Activated T-cell treated with anti-CD3 and anti-CD28 coated beads, Interleukin-2, amount 50 U/mL, for 1 hour (primary cell): Measurements from ENCODE around the gene RASGRP3.

Source experiments
- DNase-seq: peaks from one replicate; pipeline ENCODE4 v3.0.0-alpha.2; 2020

RASGRP3 gene

DNA sequence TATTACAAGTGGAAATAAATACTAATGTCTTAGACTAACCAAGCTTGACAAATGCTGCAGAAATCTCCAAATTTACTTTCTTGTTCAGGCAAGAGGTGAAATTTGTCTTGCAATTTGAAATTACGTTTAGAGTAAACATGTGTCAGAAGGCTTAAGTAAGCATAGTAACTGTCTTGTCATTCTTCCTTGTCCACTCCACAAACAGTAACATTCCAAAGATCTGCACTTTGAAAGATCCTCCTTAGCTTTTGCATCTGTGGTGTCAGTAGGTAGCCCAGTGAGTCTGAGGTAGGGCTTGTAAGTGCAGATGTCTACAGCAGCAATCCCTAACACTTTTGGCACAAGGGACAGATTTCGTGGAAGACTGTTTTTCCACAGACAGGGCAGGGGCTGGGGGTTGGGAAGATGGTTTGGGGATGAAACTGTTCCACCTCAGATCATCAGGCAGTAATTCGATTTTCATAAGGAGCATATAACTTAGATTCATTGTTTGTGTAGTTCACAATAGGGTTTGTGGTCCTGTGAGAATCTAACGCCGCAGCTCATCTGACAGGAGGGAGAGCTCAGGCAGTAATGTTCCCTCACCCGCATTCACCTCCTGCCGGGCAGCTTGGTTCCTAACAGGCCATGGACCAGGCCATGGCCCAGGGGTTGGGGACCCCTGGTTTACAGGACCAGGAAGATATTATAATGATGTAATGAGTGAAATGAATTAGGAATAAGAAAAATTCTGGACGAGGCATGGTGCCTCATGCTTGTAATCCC, 18.6 kb downstream of the RASGRP3 start:
- DNase-seq = no peak

DNA sequence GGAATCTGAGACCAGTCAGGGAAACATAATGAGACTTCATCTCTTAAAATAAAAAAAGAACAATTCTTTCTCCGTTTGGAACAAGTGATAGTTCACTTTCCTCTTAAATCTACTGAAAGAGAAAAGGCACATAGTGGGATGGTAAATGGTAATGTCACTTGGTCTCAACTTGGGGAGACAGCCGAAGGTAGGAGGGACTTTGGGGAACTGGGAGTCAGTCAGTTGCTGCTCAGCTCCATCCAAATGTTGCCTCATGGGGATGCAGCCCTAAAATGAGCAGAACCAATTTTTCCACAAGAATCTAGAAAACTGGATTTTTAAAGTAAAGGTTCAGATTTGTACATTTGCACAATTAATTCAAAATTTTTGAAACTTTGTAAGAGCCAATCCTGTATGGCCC, 19.2 kb downstream of the RASGRP3 start:
- no peak for DNase-seq

DNA sequence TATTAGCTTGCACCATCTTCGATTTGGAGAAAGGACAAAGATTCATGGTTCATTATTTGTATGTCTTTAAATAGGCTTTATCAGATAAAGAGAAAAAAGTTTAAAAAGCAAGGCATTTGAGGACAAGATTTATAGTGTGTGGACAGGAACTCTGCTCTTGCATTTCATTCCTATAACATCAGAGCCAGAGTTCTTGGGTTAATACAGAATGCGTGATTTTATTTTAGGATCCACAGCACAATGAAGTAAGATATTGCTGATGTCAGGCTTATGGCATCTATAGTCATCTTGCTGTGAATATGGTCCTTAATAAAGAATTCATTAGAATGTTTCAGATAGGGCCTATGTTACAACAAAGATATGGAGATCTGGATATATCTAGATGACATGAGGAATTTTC, 19.7 kb downstream of the RASGRP3 start:
- no peak for DNase-seq

DNA sequence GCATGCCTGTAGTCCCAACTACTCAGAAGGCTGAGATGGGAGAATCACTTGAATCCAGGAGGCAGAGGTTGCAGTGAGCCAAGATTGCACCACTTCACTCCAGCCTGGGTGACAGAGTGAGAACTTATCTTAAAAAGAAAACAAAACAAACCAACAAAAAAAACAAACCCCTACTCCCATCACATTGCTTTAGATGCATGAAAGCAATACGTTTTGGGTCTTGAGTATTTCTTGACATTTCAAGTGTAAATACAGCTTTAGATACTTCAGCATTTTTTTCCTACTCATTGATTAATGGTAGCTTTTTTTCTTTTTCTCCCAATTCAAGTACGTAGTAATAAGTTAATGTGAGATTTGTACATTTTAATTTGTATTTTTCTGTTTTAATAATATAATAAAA, 20.3 kb downstream of the RASGRP3 start:
- DNase-seq = no peak

DNA sequence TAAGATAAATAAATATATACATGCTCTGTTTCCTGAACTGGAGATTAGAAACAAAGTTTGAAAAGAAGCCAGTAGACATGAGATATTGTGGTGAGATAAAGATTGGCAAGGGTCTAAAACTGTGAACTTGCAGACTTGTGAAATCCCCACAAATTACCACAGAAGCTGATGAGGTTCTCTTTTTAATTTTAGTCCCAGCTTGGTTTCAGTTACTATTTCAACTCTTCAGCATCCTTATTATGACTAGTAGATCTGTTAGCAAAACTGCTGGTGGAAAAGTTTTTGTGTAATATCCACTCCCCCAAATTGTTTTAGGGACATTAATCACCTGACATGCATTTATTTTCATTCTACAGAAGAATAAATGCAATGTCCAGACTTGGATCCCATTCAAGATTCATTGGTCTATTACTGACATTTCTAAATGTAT, 20.8 kb downstream of the RASGRP3 start:
- no peak for DNase-seq

DNA sequence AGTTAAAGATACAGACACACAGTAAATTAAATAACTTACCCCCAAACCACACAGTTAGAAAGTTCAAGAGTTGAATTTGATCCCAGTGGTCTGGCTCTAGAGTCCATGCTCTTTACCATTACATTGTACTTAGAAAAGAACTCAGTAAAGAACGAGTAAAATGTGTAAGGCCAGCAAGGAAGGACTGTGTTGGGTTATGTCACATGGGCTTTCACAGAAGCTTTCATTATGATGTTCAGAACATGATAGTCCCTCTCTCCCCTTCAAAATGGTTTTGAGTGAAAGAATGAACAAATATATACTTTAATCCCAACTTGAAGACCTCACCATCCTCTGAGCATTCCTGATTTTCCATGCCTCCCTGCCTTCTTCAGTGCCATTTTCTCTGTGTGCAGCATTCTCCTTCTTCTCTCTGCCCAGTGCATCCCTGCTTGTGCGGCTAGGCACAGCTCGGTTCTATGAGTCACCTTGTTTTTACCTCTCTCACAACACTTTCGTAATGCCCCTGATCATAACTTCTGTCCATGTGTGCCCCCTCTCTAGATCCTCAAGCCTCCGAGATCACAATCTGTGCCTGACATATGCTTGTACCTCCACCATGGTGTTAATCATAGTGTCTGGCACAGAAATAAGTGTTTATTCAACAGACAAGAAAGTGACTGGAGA, 22.0 kb downstream of the RASGRP3 start:
- no peak for DNase-seq

DNA sequence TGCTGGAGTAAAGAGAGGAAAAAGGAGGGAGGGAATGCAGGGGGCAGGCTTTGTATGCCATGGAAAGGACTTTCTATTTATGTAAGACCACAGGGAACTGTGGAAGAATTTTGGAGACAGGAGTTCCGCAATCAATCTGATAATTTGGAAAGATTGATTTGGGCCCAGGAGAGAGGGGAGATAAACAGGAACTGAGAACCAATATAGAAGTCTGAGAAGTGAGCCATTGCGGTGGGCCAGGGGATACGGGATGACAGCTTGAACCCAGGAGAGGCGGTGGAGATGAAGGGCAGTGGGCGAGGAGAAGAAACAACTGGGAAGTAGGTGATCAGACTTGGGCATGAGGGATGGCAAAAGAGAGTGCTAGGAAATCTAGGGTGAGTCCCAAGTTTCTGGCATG, 23.7 kb downstream of the RASGRP3 start:
- no peak for DNase-seq

DNA sequence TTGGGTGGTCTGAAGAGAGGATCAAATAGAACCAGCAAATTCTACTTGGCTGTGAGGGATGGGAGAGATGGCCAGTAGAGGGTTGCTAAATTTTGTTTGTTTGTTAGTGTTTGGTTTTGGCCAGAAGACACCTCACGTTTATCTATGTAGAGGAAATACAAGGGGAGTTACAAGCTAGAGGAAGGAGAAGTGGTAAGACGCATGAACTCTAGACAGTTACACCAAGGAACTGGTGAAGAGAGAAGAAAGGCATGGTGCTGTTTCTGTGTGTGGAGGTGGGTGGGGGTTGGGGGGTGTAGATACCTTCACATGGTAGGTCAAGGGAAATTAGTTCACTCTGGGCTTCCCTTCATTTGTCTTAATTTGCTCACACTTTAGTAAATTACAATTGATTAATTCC, 25.6 kb downstream of the RASGRP3 start:
- DNase-seq = no peak

DNA sequence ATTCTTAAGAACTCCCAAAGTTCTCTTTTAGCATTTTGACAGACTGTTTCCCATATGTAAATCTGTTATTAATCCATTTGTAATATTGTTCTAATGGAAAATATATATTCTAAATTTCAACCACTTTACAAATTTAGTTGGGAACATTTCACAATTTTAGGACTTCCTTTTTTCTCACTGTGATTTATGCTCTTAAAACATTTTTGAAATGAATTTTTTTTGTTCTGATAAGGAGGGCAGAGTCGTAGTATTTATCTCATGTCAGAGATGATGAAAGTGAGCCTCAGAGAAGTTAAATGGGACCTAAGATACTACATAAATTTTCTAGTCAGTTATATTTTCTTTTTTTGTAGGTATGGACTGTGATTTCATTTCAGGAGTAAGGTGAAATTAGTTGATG, 26.6 kb downstream of the RASGRP3 start:
- DNase-seq = no peak

DNA sequence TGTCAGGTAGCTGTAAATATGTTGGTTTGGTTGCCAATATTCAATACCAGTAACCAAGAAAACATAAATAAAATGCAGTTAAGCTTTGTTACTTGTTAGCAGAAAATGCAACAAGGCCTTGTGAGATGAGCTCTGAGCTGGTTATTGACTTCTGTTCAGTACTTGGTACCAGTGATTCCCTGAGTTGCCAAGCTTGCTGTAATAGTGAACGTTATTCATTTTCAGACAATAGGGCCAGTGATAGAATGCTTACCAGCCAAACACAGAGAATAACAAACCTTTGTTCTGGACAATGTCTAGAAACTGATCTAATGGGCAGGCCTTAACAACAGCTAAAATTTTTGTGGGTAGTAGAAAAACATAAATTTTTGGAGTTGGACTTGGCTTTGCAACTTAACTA, 29.5 kb downstream of the RASGRP3 start:
- no peak for DNase-seq

DNA sequence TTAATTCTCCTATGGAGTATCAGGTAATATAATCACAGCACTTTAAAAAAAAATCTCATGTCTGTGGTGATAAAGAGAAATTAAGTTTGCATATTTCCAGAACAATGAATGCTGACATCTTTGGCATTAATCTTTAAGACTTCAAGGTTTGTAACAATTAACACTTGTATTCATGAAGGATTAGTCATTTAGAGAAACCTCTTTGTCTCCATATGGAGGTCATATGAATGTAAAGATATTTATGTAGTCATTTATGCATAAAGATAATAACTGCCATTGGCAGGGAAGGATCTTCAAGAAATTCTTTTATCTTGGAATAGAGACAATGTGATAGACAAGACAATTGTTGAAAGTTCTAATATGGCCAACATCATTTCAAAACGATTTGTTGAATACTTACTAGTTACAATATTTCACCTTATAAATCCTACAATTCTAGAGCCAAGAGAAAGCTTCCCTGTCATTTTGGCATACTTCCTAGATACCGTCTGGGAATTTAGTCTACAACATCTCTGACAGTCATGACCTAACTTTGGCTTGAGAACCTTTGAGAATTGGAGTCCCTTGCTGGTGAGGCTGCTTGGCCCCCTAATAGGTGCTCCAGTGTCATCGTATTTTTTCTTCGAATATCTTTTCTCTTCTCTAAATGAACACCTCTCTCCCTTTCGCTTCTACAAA, 33.6 kb downstream of the RASGRP3 start:
- no peak for DNase-seq

DNA sequence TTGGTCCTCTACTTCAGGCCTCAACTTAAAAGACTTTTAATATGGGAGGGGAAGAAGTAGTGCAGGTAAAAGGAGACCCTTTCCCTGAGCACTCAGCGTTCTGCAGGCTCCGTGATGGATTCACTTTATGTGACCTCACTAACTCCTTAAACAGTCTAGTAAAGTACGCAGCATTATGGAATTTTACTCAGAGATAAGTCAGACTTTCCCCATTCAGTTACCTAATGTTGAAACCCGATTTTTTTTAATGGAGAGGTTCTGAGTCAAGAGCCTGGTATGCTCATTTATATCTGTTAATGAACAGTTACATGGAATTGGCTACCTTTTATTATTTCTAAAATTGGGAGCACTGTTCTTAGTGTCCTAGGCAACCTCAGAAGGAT, 34.1 kb downstream of the RASGRP3 start:
- DNase-seq = no peak

DNA sequence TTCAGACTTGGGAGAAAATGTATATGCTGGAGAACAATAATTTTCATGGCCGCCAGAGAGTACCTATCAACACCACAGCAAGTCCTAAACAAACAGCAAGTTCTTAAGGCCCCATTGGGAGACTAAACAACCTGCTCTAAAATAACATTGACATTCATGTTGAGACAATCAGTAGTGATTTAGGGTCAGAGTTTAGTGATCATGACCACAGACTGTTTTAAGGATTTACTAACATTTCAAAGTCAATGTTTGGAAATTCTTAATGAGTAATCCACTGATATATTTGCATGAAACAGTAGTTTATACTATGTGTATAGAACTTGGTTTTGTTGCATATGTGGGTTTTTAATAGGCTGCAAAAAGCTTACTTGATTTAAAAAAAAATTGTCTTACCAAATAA, 34.7 kb downstream of the RASGRP3 start:
- no peak for DNase-seq

DNA sequence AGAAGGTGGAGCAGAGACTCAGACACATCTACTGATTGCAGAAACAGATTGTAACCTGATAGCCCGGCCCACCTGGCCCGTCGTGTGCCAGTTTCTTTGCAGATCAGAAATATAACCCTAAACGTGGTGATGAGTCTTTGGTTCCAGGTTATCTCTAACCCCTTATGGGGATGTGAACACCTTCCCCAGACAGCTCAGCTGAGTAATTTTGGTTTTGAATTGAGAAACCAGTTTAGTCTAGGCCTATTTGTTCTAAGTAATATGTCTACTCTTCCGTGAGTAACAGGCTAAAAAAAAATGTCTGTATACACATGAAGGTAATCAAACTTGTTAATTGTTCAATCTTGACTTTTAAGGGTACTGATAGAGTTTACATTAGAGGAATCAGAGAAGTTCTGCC, 35.7 kb downstream of the RASGRP3 start:
- no peak for DNase-seq

DNA sequence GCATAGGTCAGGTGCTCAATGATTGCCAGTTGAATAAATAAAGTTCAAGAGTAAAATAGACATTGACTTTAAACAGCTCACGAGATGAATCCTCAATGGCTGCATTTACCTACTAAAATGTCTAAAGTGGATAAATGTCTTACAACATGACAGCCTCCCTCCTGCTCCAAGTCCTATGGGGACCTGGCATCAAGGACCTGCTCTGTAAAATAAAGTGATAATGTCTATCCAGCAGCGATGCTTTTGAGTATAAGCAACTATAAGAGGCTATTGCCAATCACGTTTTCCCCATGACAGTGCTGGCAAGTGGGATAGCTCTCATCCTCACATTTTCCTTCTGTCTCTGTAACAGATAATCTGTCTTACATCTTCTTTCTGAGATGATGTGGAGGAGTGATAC, 37.0 kb downstream of the RASGRP3 start:
- DNase-seq = no peak

DNA sequence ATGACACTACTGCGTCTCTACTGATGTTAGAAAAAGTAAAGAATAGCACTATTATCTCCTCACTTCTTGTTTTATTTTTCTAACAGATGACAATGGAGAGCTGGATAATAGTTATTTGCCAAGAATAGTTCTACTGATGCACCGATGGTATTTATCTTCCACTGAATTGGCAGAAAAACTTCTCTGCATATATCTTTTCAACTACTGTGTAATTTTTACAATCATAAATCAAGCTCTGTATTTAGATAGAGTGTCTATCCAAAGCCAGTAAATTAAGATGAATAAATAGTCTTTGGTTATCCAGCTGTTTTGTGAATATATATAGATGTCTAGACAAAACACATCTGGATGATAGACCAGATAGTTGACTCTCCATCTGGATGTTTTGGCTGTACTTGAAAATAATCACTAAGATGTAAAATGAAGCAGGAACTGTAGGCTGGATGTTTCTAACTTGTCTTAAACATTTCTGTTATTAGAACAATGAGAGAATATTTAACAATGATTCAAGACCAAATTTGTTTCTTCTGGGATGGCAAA, 40.1 kb downstream of the RASGRP3 start:
- no peak for DNase-seq

DNA sequence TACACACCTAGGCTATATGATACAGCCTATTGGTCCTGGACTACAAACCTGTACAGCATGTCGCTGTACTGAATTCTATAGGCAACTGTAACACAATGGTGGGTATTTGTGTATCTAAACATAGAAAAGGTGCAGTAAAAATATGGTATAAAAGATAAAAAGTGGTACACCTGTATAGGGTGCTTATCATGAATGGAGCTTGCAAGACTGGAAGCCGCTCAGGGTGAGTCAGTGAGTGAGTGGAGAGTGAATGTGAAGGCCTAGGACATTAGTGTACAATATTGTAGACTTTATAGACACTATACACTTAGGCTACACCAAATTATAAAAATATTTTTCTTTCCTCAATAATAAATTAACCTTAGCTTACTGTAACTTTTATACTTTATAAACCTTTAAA, 41.8 kb downstream of the RASGRP3 start:
- DNase-seq = no peak

DNA sequence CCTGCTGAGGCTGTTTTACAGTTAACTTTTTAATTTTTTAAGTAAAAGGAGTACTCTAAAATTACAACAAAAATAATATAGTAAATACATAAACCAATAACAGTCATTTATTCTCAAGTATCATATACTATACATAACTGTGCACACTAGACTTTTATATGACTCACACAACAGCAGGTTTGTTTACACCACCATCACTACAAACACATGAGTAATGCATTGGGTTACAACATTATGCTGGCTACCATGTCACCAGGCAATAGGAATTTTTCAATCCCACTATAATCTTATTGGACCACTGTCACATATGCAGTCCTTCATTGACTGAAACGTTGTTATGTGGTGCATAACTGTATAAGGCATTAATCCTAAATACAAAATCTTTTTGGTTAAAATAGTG, 42.5 kb downstream of the RASGRP3 start:
- no peak for DNase-seq

DNA sequence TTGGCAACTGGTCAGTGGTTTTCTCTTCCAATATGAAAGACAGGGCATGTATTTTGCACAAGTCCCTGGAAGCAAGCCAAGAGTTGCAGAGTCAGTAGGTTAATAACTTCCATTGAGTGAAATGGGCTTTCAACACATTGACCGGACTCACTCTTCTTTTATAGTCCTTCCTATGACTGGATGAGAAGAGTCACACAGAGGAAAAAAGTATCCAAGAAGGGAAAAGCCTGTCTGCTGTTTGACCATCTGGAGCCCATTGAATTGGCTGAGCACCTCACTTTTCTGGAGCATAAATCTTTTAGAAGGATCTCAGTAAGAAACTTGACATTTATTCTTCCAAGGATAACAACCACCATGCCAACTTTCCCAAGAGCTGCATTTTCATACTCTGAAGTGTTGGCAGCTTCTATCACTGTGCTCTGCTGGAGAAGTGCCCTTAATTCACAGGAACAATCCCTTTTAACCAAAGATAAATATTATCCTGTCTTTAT, 45.4 kb downstream of the RASGRP3 start:
- DNase-seq = no peak

DNA sequence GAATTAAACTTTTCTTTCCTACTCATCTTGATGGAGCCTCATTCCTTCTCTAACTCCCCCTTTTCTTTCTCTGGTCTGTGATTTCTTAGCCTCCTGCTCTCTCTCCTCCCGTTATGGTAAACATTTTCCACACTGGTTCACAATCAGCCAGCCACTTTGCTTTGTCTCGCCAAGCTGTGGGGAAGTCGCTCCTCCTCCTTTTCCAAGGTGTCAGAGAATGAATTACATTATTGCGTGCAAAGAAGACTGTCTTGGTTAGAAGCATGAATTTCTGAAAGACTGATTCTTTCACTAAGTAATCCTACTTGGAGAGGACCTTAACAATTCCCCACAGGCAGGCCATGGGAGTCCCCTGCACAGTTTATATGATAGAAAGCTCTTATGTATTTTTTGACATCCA, 46.1 kb downstream of the RASGRP3 start:
- DNase-seq = no peak

DNA sequence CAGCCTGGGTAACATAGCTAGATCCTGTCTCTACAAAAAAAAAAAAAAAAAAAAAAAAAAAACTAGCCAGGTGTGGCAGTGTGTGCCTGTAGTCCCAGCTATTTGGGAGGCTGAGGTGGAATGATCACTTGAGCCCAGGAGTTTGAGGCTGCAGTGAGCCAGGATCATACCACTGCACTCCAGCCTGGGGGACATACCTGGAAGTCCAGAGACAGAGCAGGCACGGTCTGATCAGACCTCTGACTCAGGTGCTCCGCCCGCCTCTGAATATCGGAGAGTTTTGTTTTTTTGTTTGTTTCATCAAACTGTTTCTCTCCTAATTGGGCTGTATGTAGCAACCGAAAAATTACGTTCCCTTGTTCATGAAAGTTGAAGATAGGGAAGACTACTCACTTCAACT, 49.2 kb downstream of the RASGRP3 start:
- DNase-seq = no peak

DNA sequence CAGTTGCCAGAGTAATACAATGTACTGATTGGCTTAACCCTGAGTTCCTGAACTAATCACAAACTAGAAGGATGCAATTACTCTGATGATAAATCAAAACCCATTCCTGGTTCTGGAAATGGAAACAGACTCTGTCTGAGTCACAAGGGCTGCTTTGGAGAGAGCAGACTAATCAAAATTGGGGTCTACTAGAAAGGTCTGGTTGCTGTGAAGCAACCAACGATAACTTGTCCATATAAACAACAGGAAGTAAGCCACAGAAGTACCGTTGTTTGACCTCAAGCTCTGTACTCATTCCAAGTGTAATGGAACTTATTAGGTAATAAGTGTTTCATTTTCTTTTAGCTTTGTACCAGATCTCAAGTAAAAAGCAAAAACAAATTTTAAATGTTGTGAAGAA, 49.7 kb downstream of the RASGRP3 start:
- no peak for DNase-seq

DNA sequence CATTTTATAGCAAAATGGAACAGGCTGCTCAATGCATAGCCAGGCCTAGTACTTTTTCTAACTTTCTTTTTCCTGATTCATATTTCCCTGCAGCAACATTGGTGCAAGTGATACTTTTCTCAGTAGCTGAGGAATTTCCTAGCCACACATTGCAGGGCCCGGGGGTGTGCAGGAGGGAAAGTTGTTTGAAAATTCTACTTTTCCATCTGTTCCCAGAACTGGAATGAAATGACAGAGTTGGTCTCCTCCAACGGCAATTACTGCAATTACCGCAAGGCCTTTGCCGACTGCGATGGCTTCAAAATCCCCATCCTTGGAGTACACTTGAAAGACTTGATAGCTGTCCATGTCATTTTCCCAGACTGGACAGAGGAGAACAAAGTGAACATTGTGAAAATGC, 50.5 kb downstream of the RASGRP3 start:
- DNase-seq = no peak

DNA sequence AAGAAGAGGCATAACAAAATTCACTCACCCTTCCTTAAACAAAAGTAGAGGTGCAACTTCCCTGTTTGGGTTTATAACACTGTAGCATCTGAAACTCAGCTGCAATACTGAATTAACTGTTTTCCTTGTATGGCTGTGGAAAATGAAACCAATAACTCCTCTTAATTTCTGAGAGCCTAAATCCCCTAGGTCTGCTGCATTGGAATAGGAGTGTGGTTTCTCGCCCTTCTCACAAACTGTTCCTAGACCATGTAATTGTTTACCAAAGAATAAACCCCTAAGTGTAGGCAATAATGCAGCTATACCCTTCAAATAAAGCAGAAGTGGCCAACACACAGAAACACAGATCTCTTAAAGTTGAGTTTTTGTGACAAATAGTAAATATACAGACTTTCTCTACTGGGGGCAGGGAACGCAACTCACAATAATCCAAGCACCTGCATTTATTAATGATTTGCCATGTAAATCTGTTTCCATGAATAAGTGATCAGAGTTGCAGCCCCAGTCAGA, 52.0 kb downstream of the RASGRP3 start:
- no peak for DNase-seq
